Activated gamma-delta T cell (primary cell): ENCODE measurements around the gene TTC28.

Experiments used
- DNase-seq: peaks from one replicate; lab custom pipeline; 2025; lab: John Stamatoyannopoulos, UW

TTC28 gene

DNA sequence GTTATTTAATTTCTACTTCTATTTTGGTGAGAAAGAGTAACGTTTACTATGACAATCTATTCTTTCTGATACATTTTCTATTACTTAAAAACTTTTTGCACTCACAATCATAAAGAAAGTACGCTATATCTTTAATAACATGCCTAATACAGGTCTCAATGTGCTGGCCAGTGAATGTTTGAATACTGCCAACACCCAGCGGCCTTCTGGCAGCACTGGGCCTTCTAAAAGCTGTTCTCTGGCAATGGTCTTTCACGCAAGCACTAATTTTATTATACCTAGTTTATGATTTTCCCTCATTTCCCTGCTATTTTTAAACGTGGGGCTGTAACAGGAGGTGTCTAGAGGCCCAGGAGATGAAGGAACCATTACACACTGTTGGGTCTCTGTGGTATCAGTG is 410.8 kb downstream of the TTC28 start:
- no peak for DNase-seq

DNA sequence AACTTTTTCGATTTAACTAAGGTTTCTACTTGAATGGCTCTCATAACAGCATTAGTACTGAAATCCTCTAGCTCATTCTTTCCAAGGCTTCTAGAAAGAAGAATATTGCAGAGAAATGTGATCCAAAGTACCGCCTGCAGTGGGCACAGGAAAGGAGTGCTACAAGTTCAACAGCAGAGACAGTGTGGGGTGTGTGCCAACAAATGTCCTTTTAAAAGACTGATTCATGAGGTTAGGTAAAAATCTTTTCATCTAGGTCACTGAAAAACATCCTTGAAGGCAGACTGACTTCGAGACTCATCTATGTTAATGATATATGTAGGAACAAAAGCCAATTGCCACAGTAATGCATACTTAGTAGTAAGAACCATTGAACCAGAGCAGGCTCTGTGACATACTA is 411.5 kb downstream of the TTC28 start:
- no peak for DNase-seq

DNA sequence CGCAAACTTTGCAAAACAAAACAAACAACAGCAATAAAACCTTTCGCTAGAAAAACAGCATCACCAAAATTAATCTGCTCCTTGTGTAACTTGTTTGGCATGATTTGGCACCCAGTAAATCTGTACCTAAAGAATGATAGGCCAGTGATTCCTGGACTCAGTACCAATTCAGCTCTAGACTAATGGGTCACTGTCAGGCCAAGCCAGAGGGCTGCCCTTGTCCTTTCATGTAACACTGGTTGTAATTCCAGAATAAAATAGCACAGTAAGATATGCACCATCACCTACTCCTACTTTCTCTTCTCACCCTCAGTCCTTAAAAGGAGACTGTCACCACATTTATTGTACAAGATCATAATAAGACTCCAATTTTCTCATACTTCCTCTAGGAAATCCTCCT is 419.0 kb downstream of the TTC28 start:
- DNase-seq: no peak

- DNase-seq: no peak
These were observed 419.8 kb downstream of the TTC28 start for GRCh38 chr22:28259774-28260312.

DNA sequence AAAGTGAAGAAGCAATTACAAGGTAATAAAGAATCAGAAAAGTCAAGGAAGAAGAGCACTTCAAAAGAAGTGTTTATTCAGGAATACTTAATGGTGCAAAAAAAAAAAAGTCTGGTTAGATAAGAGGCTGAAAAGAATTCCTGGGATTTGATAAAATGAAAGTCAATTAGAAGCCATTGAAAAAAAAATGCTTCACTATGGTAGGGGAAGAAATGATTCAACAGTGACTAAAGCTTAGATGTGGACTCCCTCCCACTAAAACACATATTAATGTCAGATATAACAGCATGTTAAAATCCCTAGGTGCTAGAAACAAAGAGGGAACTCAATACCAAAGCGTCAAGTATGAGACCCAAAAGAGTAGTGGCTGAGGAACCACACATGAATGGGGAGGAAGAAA is 425.2 kb downstream of the TTC28 start:
- no peak for DNase-seq

DNA sequence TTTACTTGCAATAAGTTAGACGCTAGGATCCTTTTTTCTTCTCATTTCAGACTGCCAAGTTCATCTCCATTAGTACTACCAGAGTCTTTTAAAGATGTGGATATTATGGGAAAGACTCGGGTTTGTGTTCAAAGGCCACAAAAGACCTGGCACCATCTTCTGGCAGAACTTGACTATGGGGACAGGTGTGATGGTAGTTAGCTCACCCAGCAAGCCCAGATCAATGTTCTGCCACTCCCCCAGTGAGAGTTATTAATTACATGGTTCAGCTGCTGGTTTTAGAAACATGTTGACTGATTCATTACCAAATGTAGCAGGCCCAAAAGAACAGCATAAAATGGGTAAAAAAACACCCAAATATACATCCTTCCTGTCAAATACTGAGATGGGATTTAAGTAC is 427.1 kb downstream of the TTC28 start:
- DNase-seq: no peak

DNA sequence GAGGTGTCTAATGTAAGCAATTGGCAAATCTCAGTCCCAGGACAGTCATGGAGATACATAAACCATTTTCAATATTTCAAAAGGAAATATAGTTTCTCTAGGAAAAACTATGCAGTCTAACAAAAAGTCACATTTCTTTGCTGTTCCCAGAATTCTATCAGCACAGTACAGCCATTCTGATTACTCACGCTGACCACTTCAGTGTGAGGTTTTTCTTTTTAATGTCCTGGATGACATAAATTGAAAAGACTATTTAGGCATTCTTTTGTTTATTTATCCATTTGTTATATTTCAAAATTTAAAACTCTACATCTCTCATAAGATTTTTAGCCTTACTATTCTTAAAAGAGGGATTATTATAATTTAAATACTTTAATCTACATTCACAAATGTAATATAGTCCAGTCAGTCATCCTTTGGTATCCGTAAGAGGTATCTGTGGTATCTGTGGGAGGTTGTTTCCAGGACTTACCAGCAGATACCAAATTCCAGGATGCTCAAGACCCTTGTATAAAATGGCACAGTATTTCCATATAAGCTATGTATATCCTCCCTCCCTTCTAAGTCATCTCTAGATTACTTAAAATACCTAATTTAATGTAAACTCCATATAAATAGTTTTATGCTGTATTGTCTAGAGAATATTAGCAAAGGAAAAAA is 429.5 kb downstream of the TTC28 start:
- no peak for DNase-seq

GRCh38 chr22:28249402-28249801 is 430.2 kb downstream of the TTC28 start:
- no peak for DNase-seq

DNA sequence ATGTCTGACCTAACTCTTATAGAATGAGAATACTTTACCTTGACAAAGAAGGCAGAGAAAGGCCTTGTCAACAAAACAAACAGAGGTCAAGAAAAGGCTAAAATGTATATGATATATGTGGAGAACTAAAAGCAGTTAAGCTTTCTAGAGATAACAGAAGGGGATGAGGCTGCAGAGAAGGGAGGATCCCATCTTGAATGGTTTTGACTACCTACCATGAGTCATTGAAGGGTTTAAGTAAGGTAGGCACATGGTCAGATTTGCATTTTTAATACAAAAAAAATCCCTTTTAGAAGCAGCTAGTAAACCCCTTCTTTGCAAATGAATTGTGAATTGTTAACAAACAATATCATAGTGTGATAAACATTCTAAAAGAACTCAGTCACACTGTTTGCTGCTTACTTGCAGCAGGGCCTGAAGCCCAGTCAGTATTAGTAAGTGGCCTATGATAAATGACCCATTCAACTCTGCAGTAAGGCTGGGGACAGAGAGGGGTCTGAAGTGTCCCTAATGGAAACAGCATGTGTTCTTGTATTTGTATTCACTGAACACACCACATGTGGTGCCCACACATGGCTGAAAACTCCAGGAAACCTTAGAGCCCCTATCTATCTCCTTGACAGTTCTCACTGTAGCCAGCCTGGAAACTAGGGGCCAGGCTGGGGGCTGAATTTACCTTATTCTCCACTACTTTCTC is 431.8 kb downstream of the TTC28 start:
- DNase-seq: no peak

- DNase-seq: no peak
These were observed 432.5 kb downstream of the TTC28 start for GRCh38 chr22:28247136-28247535.

GRCh38 chr22:28246397-28246796 is 433.2 kb downstream of the TTC28 start:
- no peak for DNase-seq

GRCh38 chr22:28245579-28246224 is 433.9 kb downstream of the TTC28 start:
- DNase-seq: no peak

GRCh38 chr22:28244757-28245156 is 434.9 kb downstream of the TTC28 start:
- no peak for DNase-seq

- no peak for DNase-seq
These were observed 436.1 kb downstream of the TTC28 start for GRCh38 chr22:28243539-28243938.

GRCh38 chr22:28241656-28242290 is 437.9 kb downstream of the TTC28 start:
- DNase-seq: no peak

DNA sequence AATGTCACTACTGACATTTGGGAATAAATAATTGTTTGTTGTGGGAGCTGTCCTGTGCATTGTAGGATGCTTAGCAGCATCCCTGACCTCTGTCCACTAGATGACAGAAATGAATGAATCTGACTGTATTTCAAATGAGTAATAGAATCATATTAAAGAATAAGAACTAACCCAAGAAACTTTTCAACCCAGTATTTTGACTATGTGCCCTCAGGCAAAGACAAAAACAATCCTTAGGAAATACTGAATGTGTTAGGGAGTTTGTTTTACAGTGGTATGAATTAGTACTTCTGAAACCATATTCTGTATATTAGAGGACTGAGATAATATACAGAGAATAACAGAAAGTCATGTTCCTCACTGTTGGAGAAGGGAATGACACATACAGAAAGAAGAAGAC is 439.7 kb downstream of the TTC28 start:
- no peak for DNase-seq

- DNase-seq: no peak
These were observed 441.9 kb downstream of the TTC28 start for GRCh38 chr22:28237783-28238182.

GRCh38 chr22:28237112-28237511 is 442.5 kb downstream of the TTC28 start:
- no peak for DNase-seq

- DNase-seq: no peak
These were observed 447.4 kb downstream of the TTC28 start for GRCh38 chr22:28232204-28232603.

DNA sequence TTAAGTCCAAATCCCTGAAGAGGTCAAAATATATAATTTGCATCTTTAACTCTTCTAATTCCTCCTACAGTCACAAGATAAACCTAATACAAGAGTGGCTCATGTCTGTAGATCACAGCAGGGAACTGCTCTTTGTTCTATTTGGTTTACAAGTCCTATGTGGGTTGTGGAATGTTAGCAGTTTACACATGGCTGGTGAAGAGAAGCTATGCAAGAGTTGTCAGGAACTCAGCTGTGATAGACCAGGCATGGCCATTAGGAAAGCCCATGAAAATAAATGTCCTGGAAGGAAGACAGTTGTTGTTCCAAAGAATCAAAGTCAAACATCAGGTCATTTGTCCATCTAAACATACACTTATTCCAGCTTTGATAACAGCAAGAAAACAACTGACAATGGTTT is 448.2 kb downstream of the TTC28 start:
- no peak for DNase-seq

DNA sequence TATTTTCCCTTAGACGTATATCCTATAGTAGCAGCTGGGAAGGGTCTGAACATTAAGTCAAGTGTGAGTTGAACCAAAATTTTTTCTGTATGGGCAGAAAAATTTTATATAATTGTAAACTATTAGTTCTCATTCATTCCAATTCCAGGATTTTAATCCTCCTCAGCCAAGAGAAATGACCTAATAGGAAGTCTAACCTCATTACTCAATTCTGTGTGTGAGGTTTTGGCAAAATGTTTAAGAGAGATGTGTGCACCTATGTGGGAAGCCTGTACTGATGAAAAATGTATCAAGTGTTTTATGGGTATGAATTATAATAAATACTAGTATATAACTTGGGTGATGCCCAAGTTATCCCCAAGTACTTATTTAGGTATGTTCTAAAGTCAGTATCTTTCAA is 449.0 kb downstream of the TTC28 start:
- DNase-seq: no peak
